ENCODE data around the gene WNT2. TPM values are rescaled to one million over a fixed set of nuclear protein-coding genes. Genes with fewer than 3 reads are reported as not detected.

WNT2 gene
- total RNA-seq, 1 donor from 2014 or later, result 0.41 TPM

- H3K4me1 Mint-ChIP-seq (ENCODE audit: unreplicated experiment), result peaks cover 7% of the 10 kb centered on the region
Measured at GRCh38 chr7:117277576-117277975, 45.3 kb downstream of the WNT2 start.

GRCh38 chr7:117274951-117275350 lies 47.9 kb downstream of the WNT2 start:
- Mint-ChIP-seq H3K4me3 (ENCODE audit: unreplicated experiment) (no peak overlapping the region), H3K27me3 (ENCODE audit: unreplicated experiment) (peaks cover 3% of the 10 kb centered on the region), H3K4me1 (ENCODE audit: unreplicated experiment) (peaks cover 6% of the 10 kb centered on the region), H3K36me3 (ENCODE audit: low read depth, unreplicated experiment) (no peaks in the 10 kb centered on the region), H3K9me3 (ENCODE audit: unreplicated experiment) (no peaks in the 10 kb centered on the region), H3K27ac (ENCODE audit: unreplicated experiment) (no peak overlapping the region)
- no peak for TF ChIP-seq CTCF (IDR thresholded peaks at IDR 0.05; ENCODE audit: unreplicated experiment)
- no peak for DNase-seq (ENCODE audit: low spot score)

More at GRCh38 chr7:117277576-117277975, 45.3 kb downstream of the WNT2 start:
- Mint-ChIP-seq H3K4me3 (ENCODE audit: unreplicated experiment) (no peak overlapping the region), H3K27me3 (ENCODE audit: unreplicated experiment) (peaks cover 3% of the 10 kb centered on the region), H3K9me3 (ENCODE audit: unreplicated experiment) (no peaks in the 10 kb centered on the region), H3K27ac (ENCODE audit: unreplicated experiment) (no peak overlapping the region), H3K36me3 (ENCODE audit: low read depth, unreplicated experiment) (peaks cover 4% of the 10 kb centered on the region)
- no peak for DNase-seq (ENCODE audit: low spot score)
- no peak for TF ChIP-seq CTCF (IDR thresholded peaks at IDR 0.05; ENCODE audit: unreplicated experiment)

- Mint-ChIP-seq H3K27ac (ENCODE audit: unreplicated experiment) (no peak overlapping the region), H3K4me3 (ENCODE audit: unreplicated experiment) (no peak overlapping the region)
Measured at GRCh38 chr7:117273814-117274225, 49.0 kb downstream of the WNT2 start.

GRCh38 chr7:117273325-117273724 lies 49.5 kb downstream of the WNT2 start:
- H3K4me3 Mint-ChIP-seq (ENCODE audit: unreplicated experiment), result no peak overlapping the region
- no peak for DNase-seq (ENCODE audit: low spot score)
- no peaks in the 10 kb centered on the region for H3K9me3 Mint-ChIP-seq (ENCODE audit: unreplicated experiment)
- H3K4me1 Mint-ChIP-seq (ENCODE audit: unreplicated experiment), result peaks cover 3% of the 10 kb centered on the region
- peaks cover 3% of the 10 kb centered on the region for H3K27me3 Mint-ChIP-seq (ENCODE audit: unreplicated experiment)
- no peak overlapping the region for H3K27ac Mint-ChIP-seq (ENCODE audit: unreplicated experiment)
- H3K36me3 Mint-ChIP-seq (ENCODE audit: low read depth, unreplicated experiment), result no peaks in the 10 kb centered on the region
- no peak for TF ChIP-seq CTCF (IDR thresholded peaks at IDR 0.05; ENCODE audit: unreplicated experiment)

More at GRCh38 chr7:117273814-117274225, 49.0 kb downstream of the WNT2 start:
- Mint-ChIP-seq H3K36me3 (ENCODE audit: low read depth, unreplicated experiment) (no peaks in the 10 kb centered on the region), H3K27me3 (ENCODE audit: unreplicated experiment) (peaks cover 3% of the 10 kb centered on the region), H3K9me3 (ENCODE audit: unreplicated experiment) (no peaks in the 10 kb centered on the region), H3K4me1 (ENCODE audit: unreplicated experiment) (peaks cover 3% of the 10 kb centered on the region)
- no peak for DNase-seq (ENCODE audit: low spot score)
- TF ChIP-seq CTCF (IDR thresholded peaks at IDR 0.05; ENCODE audit: unreplicated experiment), result no peak

GRCh38 chr7:117272017-117272759 lies 50.7 kb downstream of the WNT2 start:
- Mint-ChIP-seq H3K4me1 (ENCODE audit: unreplicated experiment) (peaks cover 3% of the 10 kb centered on the region), H3K27me3 (ENCODE audit: unreplicated experiment) (peaks cover 3% of the 10 kb centered on the region), H3K27ac (ENCODE audit: unreplicated experiment) (no peak overlapping the region), H3K9me3 (ENCODE audit: unreplicated experiment) (no peaks in the 10 kb centered on the region), H3K4me3 (ENCODE audit: unreplicated experiment) (no peak overlapping the region), H3K36me3 (ENCODE audit: low read depth, unreplicated experiment) (no peaks in the 10 kb centered on the region)
- DNase-seq (ENCODE audit: low spot score), result no peak
- TF ChIP-seq CTCF (IDR thresholded peaks at IDR 0.05; ENCODE audit: unreplicated experiment), result no peak

All from endothelial cell (in vitro differentiated cells).